OCI-LY3 (cell line): ENCODE data around the gene DNAJC9.

ENCODE experiments used
- H2AFZ ChIP-seq: fragments of 200-600, 300-600 bp; shearing (Covaris generic); 2 replicates; pipeline ENCODE4 v1.6.0; 2014; ENCODE audit warnings: antibody characterized with exemption, low read depth, low read length
- H3K27ac ChIP-seq: fragments of 200-600, 300-600 bp; sonication (generic); 2 replicates; pipeline ENCODE4 v1.5.1; 2014; ENCODE audit warnings: mild to moderate bottlenecking, low read length, moderate library complexity, mixed read lengths
- H3K27me3 ChIP-seq: fragments of 200-600, 300-600 bp; sonication (generic); 2 replicates; pipeline ENCODE4 v1.6.1; 2014; ENCODE audit warnings: low read depth, low read length, mixed read lengths
- H3K36me3 ChIP-seq: fragments of 200-600, 300-600 bp; sonication (generic); replicated peaks from 2 replicates; pipeline ENCODE3; 2014; ENCODE audit warnings: low read depth, low read length, mixed read lengths
- H3K4me1 ChIP-seq: fragments of 300-600, 200-600 bp; sonication (generic); 2 replicates; pipeline ENCODE4 v1.6.1; 2014; ENCODE audit warnings: low read length, mixed read lengths
- H3K4me2 ChIP-seq: fragments of 200-600, 300-600 bp; sonication (generic); 2 replicates; pipeline ENCODE4 v1.6.1; 2014; ENCODE audit warnings: low read length, mixed read lengths
- H3K4me3 ChIP-seq: fragments of 300-600, 200-600 bp; sonication (generic); 2 replicates; pipeline ENCODE4 v1.5.1; 2014; ENCODE audit warnings: antibody characterized with exemption, mild to moderate bottlenecking, low read length, moderate library complexity
- H3K79me2 ChIP-seq: fragments of 300-600, 200-600 bp; shearing (Covaris generic); 2 replicates; pipeline ENCODE4 v1.6.1; 2014; ENCODE audit warnings: mild to moderate bottlenecking, low read length, mixed read lengths
- H3K9ac ChIP-seq: fragments of 300-600, 200-600 bp; shearing (Covaris generic); 2 replicates; pipeline ENCODE4 v1.6.0; 2014; ENCODE audit warnings: mild to moderate bottlenecking, low read length, moderate library complexity
- H3K9me3 ChIP-seq: fragments of 200-600, 300-600 bp; shearing (Covaris generic); 2 replicates; pipeline ENCODE4 v1.6.1; 2014; ENCODE audit warnings: low read length, mixed read lengths; ENCODE audit not compliant: insufficient read depth
- H4K20me1 ChIP-seq: fragments of 200-600, 300-600 bp; sonication (generic); 2 replicates; pipeline ENCODE4 v1.6.1; 2016; ENCODE audit warnings: low read length, mixed read lengths; ENCODE audit not compliant: insufficient read depth
- EZH2phosphoT487 ChIP-seq: fragments of 200-600 bp; shearing (Covaris generic); IDR thresholded peaks from 2 replicates; pipeline ENCODE4 v1.6.1; 2018; ENCODE audit warnings: antibody characterized with exemption, mixed run types, low read depth
- TF ChIP-seq, protein P1 (sequence below): fragments of 200-600, 300-600 bp; sonication (generic); IDR thresholded peaks from 2 replicates; pipeline ENCODE4 v1.5.1; 2014; ENCODE audit warnings: antibody characterized with exemption, low read length, low read depth

Gene DNAJC9

DNA sequence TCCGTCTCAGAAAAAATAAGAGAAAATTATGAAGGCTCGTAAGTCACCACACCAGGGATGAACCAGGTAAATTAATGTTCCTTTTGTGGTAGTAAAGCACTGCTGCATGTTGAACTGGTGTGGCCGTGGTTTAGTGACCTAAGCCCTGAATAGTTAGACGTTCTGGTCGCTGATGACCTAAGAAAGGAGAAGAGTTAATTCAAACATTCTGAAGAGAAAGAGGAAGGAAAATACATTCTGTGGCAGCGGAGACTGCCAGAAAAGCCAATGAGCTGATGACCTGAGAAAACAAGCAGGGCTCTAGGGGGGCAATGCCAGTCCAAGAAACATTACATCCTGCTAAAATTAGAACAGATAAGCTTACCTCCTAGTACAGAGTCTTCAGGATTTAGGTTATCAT lies 17.5 kb downstream of the DNAJC9 start:
- Histone ChIP-seq H3K4me2 (no peak overlapping the region), H3K36me3 (peaks cover 9% of the 10 kb centered on the region), H3K27me3 (no peaks in the 10 kb centered on the region), H3K4me3 (no peak overlapping the region), H3K9ac (no peak overlapping the region), H3K79me2 (no peaks in the 10 kb centered on the region), H3K27ac (no peak overlapping the region), H3K9me3 (no peaks in the 10 kb centered on the region), H3K4me1 (no peaks in the 10 kb centered on the region), H2AFZ (no peak overlapping the region), H4K20me1 (no peaks in the 10 kb centered on the region)
- no peak for TF ChIP-seq EZH2phosphoT487
- TF ChIP-seq, protein P1, sequence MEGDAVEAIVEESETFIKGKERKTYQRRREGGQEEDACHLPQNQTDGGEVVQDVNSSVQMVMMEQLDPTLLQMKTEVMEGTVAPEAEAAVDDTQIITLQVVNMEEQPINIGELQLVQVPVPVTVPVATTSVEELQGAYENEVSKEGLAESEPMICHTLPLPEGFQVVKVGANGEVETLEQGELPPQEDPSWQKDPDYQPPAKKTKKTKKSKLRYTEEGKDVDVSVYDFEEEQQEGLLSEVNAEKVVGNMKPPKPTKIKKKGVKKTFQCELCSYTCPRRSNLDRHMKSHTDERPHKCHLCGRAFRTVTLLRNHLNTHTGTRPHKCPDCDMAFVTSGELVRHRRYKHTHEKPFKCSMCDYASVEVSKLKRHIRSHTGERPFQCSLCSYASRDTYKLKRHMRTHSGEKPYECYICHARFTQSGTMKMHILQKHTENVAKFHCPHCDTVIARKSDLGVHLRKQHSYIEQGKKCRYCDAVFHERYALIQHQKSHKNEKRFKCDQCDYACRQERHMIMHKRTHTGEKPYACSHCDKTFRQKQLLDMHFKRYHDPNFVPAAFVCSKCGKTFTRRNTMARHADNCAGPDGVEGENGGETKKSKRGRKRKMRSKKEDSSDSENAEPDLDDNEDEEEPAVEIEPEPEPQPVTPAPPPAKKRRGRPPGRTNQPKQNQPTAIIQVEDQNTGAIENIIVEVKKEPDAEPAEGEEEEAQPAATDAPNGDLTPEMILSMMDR, result no peak

DNA sequence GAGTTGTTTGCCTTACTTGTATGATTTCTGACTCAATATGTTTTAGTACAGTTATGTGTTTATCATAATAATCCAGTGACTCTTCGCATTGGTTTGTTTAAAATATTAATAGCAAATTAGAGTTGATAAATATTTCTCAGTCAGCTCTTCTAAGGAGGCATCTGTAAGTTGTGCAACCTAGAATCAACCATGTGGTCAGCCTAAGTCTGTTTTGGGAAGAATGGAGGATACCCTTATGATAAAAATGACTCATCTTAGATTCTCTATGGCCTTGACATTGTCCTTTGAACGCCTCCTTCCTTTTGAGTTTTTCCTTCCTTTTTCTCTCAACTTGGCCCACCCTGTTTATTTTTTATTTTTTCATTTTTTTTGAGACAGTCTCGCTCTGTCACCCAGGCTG lies 18.8 kb downstream of the DNAJC9 start:
- H2AFZ ChIP-seq, result no peak overlapping the region
- H3K36me3 ChIP-seq, result peaks cover 4% of the 10 kb centered on the region
- H3K79me2 ChIP-seq, result no peaks in the 10 kb centered on the region
- H4K20me1 ChIP-seq, result no peaks in the 10 kb centered on the region
- H3K4me3 ChIP-seq, result no peak overlapping the region
- H3K4me1 ChIP-seq, result no peaks in the 10 kb centered on the region
- H3K27ac ChIP-seq, result no peak overlapping the region
- no peak overlapping the region for H3K4me2 ChIP-seq
- H3K27me3 ChIP-seq, result no peaks in the 10 kb centered on the region
- no peak overlapping the region for H3K9ac ChIP-seq
- TF ChIP-seq, protein P1, result no peak
- TF ChIP-seq EZH2phosphoT487, result no peak
- H3K9me3 ChIP-seq, result no peaks in the 10 kb centered on the region

DNA sequence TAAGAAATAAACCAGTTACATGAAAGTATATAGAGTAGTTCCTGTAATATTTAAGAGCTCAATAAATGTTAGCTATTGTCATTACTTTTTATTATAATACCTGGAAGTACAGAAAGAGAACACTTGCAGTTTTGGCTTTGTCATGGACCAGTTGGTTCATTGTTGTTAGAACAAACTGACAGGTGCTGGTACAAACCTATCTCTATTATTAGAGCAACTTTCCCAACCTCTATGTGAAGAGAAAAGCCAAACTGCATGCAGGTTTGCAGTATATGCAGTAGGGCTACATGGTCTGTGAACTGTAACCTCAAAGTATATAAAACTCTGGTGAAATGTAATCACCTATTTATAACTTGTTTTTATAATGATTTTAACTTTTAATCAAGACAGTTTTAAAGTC lies 20.4 kb downstream of the DNAJC9 start:
- no peak for TF ChIP-seq EZH2phosphoT487
- TF ChIP-seq, protein P1, result no peak
- H3K79me2 ChIP-seq, result no peaks in the 10 kb centered on the region
- no peaks in the 10 kb centered on the region for H3K9me3 ChIP-seq
- H3K27ac ChIP-seq, result no peak overlapping the region
- H3K36me3 ChIP-seq, result no peaks in the 10 kb centered on the region
- no peak overlapping the region for H3K9ac ChIP-seq
- no peak overlapping the region for H3K4me2 ChIP-seq
- H3K4me3 ChIP-seq, result no peak overlapping the region
- no peak overlapping the region for H2AFZ ChIP-seq
- H3K4me1 ChIP-seq, result no peaks in the 10 kb centered on the region
- no peaks in the 10 kb centered on the region for H4K20me1 ChIP-seq
- H3K27me3 ChIP-seq, result no peaks in the 10 kb centered on the region

DNA sequence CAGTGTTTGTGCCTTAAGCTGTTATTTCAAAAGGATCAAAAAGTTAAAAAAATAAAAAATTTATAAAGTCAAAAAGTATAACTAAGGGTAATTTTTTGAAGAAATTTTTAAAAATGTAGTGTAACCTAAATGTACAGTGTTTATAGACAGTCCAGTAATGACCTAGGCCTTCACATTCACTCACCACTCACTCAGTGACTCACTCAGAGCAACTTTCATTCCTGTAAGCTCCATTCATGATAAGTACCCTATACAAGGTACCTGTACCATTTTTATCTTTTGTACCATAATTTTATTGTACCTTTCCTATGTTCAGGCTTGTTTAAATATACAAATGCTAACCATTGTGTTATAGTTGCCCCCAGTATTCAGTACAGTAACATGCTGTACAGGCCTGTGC lies 21.5 kb downstream of the DNAJC9 start:
- H3K9me3 ChIP-seq, result no peaks in the 10 kb centered on the region
- no peaks in the 10 kb centered on the region for H3K27me3 ChIP-seq
- no peaks in the 10 kb centered on the region for H4K20me1 ChIP-seq
- no peak overlapping the region for H2AFZ ChIP-seq
- no peak overlapping the region for H3K9ac ChIP-seq
- H3K79me2 ChIP-seq, result no peaks in the 10 kb centered on the region
- TF ChIP-seq, protein P1, result no peak
- no peak for TF ChIP-seq EZH2phosphoT487
- H3K4me3 ChIP-seq, result no peak overlapping the region
- H3K36me3 ChIP-seq, result no peaks in the 10 kb centered on the region
- no peak overlapping the region for H3K27ac ChIP-seq
- H3K4me1 ChIP-seq, result no peaks in the 10 kb centered on the region
- no peak overlapping the region for H3K4me2 ChIP-seq
